Thymus (tissue), 11 donors: ENCODE results near the gene STXBP6. TPM values are rescaled to one million over a fixed set of nuclear protein-coding genes. Genes with fewer than 3 reads are reported as not detected.

Experiments used
- DNase-seq, 9 donors: peaks; one replicate each; pipeline ENCODE4 v3.0.0-alpha.2; 2013; ENCODE audit warnings: low spot score in 9 of 9, low read depth in 6 of 9, missing footprints in 1 of 9
- H3K27ac ChIP-seq, 2 donors: one replicate each; pipeline ENCODE4 v1.5.1; 2013; ENCODE audit warnings: control low read depth in 1 of 2, low read depth in 1 of 2, low read length in 1 of 2, mild to moderate bottlenecking in 1 of 2, moderate library complexity in 1 of 2
- H3K27me3 ChIP-seq, 2 donors: one replicate each; pipeline ENCODE4 v1.5.1; 2013; ENCODE audit warnings: low read length in 1 of 2; ENCODE audit not compliant: control insufficient read depth in 2 of 2, insufficient read depth in 1 of 2
- H3K36me3 ChIP-seq, 2 donors: one replicate each; pipeline ENCODE4 v1.5.1; 2013; ENCODE audit warnings: low read length in 1 of 2, mild to moderate bottlenecking in 1 of 2, moderate library complexity in 1 of 2; ENCODE audit not compliant: control insufficient read depth in 2 of 2, insufficient read depth in 2 of 2
- H3K4me1 ChIP-seq, 2 donors: one replicate each; pipeline ENCODE4 v1.5.1; 2013; ENCODE audit warnings: low read length in 2 of 2; ENCODE audit not compliant: control insufficient read depth in 2 of 2, insufficient read depth in 2 of 2
- H3K4me3 ChIP-seq, 2 donors: one replicate each; pipeline ENCODE4 v1.5.1; 2013; ENCODE audit warnings: low read length in 2 of 2, control low read depth in 1 of 2, mild to moderate bottlenecking in 1 of 2
- H3K9me3 ChIP-seq, 2 donors: one replicate each; pipeline ENCODE4 v1.5.1; 2013; ENCODE audit warnings: low read length in 1 of 2, mild to moderate bottlenecking in 1 of 2; ENCODE audit not compliant: control insufficient read depth in 2 of 2, insufficient read depth in 1 of 2
- WGBS: extraction: QIAGEN DNeasy Blood & Tissue Kit; methylation state at CpG from one replicate; pipeline ENCODE4 v1.1.7; 2013; 5-methylcytosine and 5-hydroxymethylcytosine counted together
- polyA plus RNA-seq: library from polyadenylated mRNA; stranded (reverse); fragments of 200-250 nt; gene quantifications from one replicate; pipeline ENCODE4 v1.2.3, GENCODE V29; 2013
- total RNA-seq: library from RNA; stranded (reverse); fragments of 120-200 nt; gene quantifications from one replicate; pipeline ENCODE4 v1.2.4, GENCODE V29; 2013
- donor health status: healthy.

The STXBP6 gene
- total and polyA plus RNA-seq, 2 donors, result 6.9 to 8.3 TPM

DNA sequence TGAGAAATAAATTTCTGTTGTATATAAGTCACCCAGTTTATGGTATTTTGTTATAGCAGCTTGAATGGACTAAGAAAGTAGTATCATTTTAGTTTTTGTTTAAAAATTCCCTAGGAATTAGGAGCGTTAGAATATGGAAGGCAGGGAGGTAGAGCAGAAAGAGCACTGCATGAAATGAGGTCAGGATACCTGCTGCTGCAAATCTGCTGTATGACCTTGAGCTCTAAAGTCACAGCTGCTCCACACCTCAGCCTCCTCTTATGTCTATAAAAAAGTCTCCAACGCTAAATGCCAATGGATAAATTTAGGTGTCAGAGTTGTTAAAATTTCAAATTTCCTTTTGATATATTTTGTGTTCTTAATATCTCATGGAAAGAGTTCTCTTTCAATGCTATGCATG is 235.0 kb downstream of the STXBP6 start:
- H3K36me3 ChIP-seq, result no peaks in the 10 kb centered on the region
- no peaks in the 10 kb centered on the region for H3K9me3 ChIP-seq
- H3K4me3 ChIP-seq, result no peak overlapping the region
- H3K27me3 ChIP-seq, result no peaks in the 10 kb centered on the region
- no peak overlapping the region for H3K27ac ChIP-seq
- 94% methylated on average over 2 of the region's 2 CpGs for WGBS
- DNase-seq, result no peak
- peaks cover 0 to 3% of the 10 kb centered on the region in 2 donors for H3K4me1 ChIP-seq

DNA sequence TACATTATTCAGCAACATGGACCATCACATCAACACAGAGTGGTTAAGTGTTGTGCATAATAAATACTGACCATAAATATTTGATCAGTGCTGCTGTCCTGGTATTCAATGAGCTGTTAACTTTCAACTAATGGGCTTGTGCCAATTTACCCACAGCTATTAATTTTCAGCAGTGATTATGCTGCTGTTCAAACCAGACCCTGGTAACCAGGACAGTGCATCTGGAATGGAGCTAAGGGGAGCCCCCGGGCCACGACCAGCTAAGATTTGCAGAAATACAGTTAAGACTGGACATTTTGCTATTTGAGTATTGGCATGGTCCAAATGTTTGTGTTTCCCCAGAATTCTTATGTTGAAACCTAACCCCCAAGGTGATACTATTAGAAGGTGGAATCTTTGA is 235.6 kb downstream of the STXBP6 start:
- peaks cover 0 to 3% of the 10 kb centered on the region in 2 donors for H3K4me1 ChIP-seq
- H3K27me3 ChIP-seq, result no peaks in the 10 kb centered on the region
- whole genome bisulfite sequencing, result 91% methylated on average over 2 of the region's 2 CpGs

DNA sequence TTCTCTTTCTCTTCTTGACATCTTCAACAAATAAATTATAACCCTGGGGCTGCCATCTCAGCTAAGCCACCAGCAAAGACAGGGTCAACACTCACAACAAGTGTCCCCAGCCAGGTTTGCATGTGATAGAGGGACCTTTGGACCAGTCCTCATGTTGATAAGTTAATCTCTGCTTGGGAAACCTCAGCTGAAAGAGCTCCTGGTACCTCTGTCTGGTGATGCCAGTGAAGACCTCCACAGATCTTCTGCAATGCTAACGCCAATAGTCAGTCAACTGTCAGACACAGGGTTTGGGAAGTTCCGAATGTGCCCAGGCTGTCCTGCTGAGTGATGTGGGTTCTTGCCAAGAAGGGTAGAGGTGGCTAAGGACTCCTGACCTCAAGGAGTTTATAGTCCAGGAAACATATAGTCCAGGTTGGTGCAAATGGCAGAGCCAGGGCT is 236.1 kb downstream of the STXBP6 start:
- Histone ChIP-seq H3K36me3 (no peaks in the 10 kb centered on the region), H3K27ac (no peak overlapping the region), H3K27me3 (no peaks in the 10 kb centered on the region), H3K4me1 (peaks cover 0 to 3% of the 10 kb centered on the region in 2 donors), H3K9me3 (no peaks in the 10 kb centered on the region), H3K4me3 (no peak overlapping the region)
- 97% methylated on average over 2 of the region's 2 CpGs for WGBS
- no peak for DNase-seq

More for the DNA sequence above, 235.6 kb downstream of the STXBP6 start:
- DNase-seq, result no peak
- H3K36me3 ChIP-seq, result no peaks in the 10 kb centered on the region
- no peak overlapping the region for H3K4me3 ChIP-seq
- no peaks in the 10 kb centered on the region for H3K9me3 ChIP-seq
- H3K27ac ChIP-seq, result no peak overlapping the region

DNA sequence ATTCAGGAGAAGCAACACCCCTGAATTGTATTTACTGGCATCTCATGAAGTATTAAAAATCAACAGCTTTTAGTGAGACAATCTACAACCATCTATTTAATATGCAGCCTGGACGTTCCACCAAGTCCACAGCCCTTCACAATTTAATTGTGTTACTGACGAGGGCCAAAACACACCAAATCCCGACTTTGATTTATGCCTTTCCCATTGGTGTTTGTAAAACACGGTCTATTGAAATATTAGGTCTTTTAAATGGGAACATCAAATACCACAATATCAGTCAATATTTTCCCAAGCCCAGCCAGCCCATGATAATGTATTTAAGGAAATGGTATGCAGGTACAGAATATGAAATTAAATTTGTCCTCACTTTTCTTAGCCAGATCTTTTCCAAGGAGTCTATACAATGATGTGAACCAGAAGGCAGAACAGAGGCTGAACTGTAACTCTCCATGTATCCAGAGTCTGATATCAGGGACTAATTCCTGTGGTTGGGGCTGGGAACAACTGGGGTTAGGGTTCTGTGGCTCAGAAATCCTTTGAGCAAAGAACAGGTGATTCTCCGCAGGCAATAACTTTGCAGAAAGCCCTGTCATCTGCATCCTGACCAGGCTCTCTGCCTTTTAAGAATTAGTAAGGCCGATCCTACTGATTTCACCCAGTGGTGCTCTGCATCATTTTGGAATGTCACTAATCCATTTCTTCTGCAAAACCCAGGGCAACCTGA is 236.7 kb downstream of the STXBP6 start:
- Histone ChIP-seq H3K27ac (no peak overlapping the region), H3K36me3 (no peaks in the 10 kb centered on the region), H3K9me3 (no peaks in the 10 kb centered on the region), H3K4me3 (no peak overlapping the region), H3K4me1 (peaks cover 0 to 3% of the 10 kb centered on the region in 2 donors), H3K27me3 (no peaks in the 10 kb centered on the region)
- 83% methylated on average over 6 of the region's 6 CpGs for WGBS
- DNase-seq, result no peak

- no peak overlapping the region for H3K4me3 ChIP-seq
- no peaks in the 10 kb centered on the region for H3K27me3 ChIP-seq
- H3K4me1 ChIP-seq, result peaks cover 0 to 3% of the 10 kb centered on the region in 2 donors
- no peak for DNase-seq
- H3K9me3 ChIP-seq, result no peaks in the 10 kb centered on the region
- no peak overlapping the region for H3K27ac ChIP-seq
- WGBS, result 95% methylated on average over 2 of the region's 2 CpGs
- no peaks in the 10 kb centered on the region for H3K36me3 ChIP-seq
Measured at GRCh38 chr14:24809135-24809534, 240.8 kb downstream of the STXBP6 start.

DNA sequence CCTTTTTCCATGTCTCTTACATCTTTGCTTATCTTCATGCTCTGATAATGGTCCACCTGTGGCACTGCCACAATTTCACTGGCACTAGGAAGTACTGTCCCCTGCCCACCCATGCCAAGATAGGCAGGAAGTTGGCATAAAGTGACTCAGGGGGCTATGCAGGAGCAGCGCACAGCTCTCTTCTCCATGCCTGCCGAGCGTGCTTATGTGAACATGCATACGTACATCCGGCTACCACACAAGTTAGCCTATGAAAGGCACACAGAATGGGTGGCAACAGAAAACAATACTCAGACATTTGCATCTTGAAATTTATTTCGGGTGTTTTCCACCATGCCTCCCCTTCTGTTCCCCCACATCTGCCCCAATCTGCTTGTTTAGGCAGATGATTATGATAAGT is 241.5 kb downstream of the STXBP6 start:
- H3K27me3 ChIP-seq, result no peaks in the 10 kb centered on the region
- no peak overlapping the region for H3K27ac ChIP-seq
- H3K9me3 ChIP-seq, result no peaks in the 10 kb centered on the region
- H3K4me1 ChIP-seq, result peaks cover 0 to 3% of the 10 kb centered on the region in 2 donors
- DNase-seq, result no peak
- 90% methylated on average over 6 of the region's 6 CpGs for WGBS
- no peak overlapping the region for H3K4me3 ChIP-seq
- H3K36me3 ChIP-seq, result no peaks in the 10 kb centered on the region

DNA sequence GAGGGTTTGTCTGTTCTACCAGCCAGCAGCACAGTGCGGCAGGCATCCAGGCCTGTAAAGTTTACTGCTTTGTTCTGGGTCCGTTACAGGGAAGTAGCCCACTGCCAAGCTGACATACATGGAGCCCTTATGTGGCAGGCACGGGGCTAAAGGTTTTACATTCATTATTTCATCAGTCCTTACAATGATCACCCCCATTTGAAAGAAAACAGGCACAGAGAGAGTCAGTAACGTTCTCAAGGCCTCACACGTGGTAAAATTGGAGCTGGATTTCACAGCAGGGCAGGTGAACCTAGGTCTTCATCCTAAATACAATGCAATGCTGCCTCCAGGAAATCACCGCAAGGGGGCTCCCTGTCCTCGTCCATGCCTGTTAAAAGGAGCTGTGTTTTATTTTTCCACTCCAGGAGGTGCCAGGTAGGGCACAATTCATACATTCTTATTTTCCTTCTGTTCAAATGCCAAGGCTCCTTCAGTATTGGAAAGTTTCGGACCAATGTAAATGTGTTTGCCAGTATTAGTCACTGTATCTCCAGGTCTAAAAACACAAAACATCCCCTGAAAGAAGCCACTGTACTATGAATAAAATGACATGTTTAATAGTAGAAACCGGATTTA is 243.8 kb downstream of the STXBP6 start:
- peak; percentile 11 to 73 (median 38) for DNase-seq
- Histone ChIP-seq H3K4me1 (peaks cover 0 to 3% of the 10 kb centered on the region in 2 donors), H3K27me3 (no peaks in the 10 kb centered on the region), H3K4me3 (no peak overlapping the region), H3K36me3 (no peaks in the 10 kb centered on the region), H3K27ac (no peak overlapping the region), H3K9me3 (no peaks in the 10 kb centered on the region)
- 54% methylated on average over 9 of the region's 9 CpGs for WGBS

GRCh38 chr14:24804552-24805212 is 245.3 kb downstream of the STXBP6 start:
- no peaks in the 10 kb centered on the region for H3K9me3 ChIP-seq
- H3K4me3 ChIP-seq, result no peak overlapping the region
- no peaks in the 10 kb centered on the region for H3K36me3 ChIP-seq
- no peaks in the 10 kb centered on the region for H3K4me1 ChIP-seq
- 74% methylated on average over 3 of the region's 3 CpGs for WGBS
- no peak overlapping the region for H3K27ac ChIP-seq
- no peak for DNase-seq
- H3K27me3 ChIP-seq, result no peaks in the 10 kb centered on the region

GRCh38 chr14:24803933-24804494 is 245.9 kb downstream of the STXBP6 start:
- WGBS, result 82% methylated on average over 10 of the region's 10 CpGs
- no peaks in the 10 kb centered on the region for H3K36me3 ChIP-seq
- H3K27ac ChIP-seq, result no peak overlapping the region

More at GRCh38 chr14:24803933-24804494, 245.9 kb downstream of the STXBP6 start:
- no peaks in the 10 kb centered on the region for H3K4me1 ChIP-seq
- no peak overlapping the region for H3K4me3 ChIP-seq
- no peak for DNase-seq
- no peaks in the 10 kb centered on the region for H3K27me3 ChIP-seq
- H3K9me3 ChIP-seq, result no peaks in the 10 kb centered on the region
